ENCODE results near the gene MLH3.

MLH3 gene

GRCh38 chr14:74974364-74975058 is 76.8 kb downstream of the MLH3 start:
- in situ Hi-C loops (cut with HindIII; ENCODE audit: low sequenced_read_pairs) = no loop called here

GRCh38 chr14:74973905-74974363 is 77.3 kb downstream of the MLH3 start:
- in situ Hi-C loops (cut with HindIII; ENCODE audit: low sequenced_read_pairs) = no loop called here

DNA sequence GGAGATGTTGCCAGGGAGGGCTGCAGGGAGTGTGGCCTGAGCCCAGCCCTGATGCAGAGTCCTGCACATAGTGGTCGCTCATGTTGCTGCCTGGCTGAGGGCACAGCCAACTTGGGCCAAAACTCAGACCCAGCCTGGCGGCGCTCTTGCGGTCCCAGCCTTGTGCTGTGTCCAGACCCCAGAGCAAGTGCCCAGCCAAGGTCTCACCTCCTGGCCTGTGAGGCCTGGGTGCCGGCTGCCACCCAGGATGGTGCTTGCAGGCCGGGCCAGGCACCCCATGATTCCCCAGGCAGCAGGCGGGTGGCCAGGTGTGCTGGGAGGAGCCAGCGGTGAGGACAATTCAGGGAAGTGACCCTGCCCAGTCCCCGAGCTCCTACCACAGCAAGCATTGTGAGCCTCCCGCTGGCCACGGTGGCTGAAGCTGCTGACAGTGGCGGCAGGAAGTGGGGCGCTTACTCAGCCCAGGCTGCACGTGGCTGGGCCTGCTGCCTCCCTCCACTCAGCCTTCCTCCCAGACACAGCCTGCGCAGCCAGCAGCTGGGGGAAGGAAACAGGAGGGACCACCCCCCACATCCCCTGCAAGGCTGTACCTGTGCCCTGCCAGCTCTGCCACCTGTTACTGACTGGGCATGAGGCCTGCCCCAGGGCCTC is 78.1 kb downstream of the MLH3 start:
- in situ Hi-C loops (cut with HindIII; ENCODE audit: low sequenced_read_pairs) = no loop called here

- in situ Hi-C loops (cut with HindIII; ENCODE audit: low sequenced_read_pairs) = loop anchor here (10.0 kb wide), 2 partner anchors 64 to 336 kb away; no protein-coding TSS in a partner anchor
Measured at GRCh38 chr14:74968811-74969210, 82.5 kb downstream of the MLH3 start.

DNA sequence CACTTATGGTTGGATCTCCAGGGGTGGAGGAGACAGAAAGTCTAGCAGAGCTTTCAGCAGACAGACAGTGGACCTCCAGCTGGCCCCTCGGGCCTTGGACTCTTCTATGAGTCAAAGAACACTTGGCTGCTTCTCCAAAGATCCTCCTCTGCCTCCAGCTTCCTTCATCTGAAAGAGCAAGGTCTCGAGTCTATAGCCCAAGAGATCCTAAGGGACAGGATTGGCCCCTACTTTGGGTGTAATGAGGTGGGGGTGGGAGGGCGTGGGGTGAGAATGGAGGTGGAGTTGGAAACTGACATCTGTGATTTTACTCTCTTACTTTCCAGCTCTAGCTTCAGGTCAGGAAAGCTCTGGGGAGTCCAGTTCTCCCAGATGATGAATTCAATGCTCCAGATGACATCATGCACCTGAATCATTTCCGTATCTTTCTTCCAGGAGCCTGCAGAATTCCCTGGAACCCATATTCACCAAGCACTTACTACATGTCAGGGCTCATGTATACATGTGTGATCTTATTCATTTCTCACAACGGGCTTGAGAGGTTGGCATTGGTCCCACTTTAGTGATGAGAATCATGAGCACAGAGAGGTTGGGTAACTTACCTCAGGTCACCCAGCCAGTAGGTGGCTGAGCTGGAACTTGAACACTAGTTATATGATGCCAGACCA is 85.6 kb downstream of the MLH3 start:
- in situ Hi-C loops (cut with HindIII; ENCODE audit: low sequenced_read_pairs) = loop anchor here (10.0 kb wide), 2 partner anchors 61 to 339 kb away; no protein-coding TSS in a partner anchor

DNA sequence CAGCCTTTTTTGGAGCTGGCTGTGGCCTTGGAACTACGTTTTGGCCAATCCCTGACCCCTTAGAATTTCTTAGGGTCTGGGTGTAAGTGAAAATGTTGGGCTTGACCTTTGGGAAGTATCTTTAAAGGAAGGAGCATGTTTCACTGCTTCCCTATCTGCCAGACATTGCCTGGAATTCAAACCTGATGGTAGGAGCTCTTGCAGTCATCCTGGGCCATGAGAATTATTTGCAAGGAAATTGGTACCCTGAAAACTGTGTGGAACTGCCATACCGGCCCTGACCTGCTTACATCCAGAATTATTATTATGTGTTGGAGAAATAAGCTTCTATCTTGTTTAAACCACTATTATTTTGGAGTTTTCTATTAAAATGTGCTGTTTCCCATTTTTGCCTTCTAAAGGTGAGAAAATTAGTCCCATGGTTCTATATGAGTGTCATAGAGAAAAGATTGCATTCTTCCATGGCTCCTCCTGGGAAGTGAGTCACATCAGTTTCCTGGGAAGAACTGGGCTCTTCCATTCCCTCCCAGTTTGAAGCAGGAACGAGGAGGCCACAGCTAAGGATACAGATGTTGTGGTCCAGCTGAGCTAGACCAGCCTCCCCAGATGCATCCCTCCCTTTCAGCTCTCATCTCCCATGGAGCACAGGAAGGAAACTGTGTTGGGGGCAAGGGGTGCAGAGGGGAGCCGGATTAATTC is 86.3 kb downstream of the MLH3 start:
- in situ Hi-C loops (cut with HindIII; ENCODE audit: low sequenced_read_pairs) = loop anchor here (5.0 to 10.0 kb wide), 4 partner anchors 52 to 340 kb away; partner anchors contain the start of gene ZC2HC1C

Data from endothelial cell of hepatic sinusoid (primary cell).